ENCODE results near the gene ARID1B. TPM values are rescaled to one million over a fixed set of nuclear protein-coding genes. Genes with fewer than 3 reads are reported as not detected.

Gene ARID1B
- total and polyA plus RNA-seq, 2 of the 4 experiments (the other 2 are of a cell fraction), result 14.5 to 20.1 TPM

DNA sequence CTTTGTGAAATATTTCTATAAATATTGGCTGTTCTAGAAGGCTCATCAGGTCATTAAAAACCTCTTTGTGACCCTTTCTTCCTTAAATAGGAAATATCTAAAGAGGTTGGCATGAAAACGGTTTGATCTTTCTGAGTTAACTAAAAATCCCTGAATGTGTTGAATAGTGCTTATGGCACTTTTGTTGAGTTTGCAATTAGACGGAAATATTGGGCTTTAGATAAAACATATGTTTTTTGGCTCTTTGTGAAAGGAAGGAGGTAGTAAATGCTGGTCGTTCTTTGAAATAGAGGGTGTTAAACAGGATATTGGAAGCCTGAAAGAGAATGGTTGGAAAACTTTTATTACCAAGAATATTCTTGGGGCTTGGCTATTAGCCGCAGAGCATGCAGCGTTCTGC, 163.0 kb downstream of the ARID1B start:
- no TSS peak for BruUV-seq (replicated peaks)
- in situ Hi-C loops (cut with MboI; ENCODE audit: low sequenced_read_pairs), result no loop called here

More for the DNA sequence above, 163.0 kb downstream of the ARID1B start:
- no peak overlapping the region for H3K9ac ChIP-seq (ENCODE audit: low read depth, low read length)
- H3K79me1 ChIP-seq (ENCODE audit: low read depth in 1 of 2, low read length in 2 of 2), result peaks cover 42 to 54% of the 10 kb centered on the region in 2 experiments
- no peak overlapping the region for H3K4me2 ChIP-seq (ENCODE audit: low read depth, low read length)
- H2AK5ac ChIP-seq (ENCODE audit: low read depth, low read length), result no peak overlapping the region
- no peaks in the 10 kb centered on the region for H3K27me3 ChIP-seq (ENCODE audit: control insufficient read depth, insufficient read depth, low read length)
- no peak overlapping the region for H3K27ac ChIP-seq (ENCODE audit: insufficient read depth, low read length)
- no peak overlapping the region for H4K91ac ChIP-seq (ENCODE audit: insufficient read depth, low read depth, low read length)
- H2AK9ac ChIP-seq (replicated peaks; ENCODE audit: low read depth, low read length, poor library complexity), result no peak overlapping the region
- H3K23ac ChIP-seq (ENCODE audit: low read depth, low read length), result no peak overlapping the region
- H3K56ac ChIP-seq (ENCODE audit: extremely low read depth, insufficient read depth, low read length), result no peak overlapping the region
- DNase-seq (no peak), ATAC-seq (ENCODE audit: low read depth) (no peak)
- no peak overlapping the region for H2BK20ac ChIP-seq (ENCODE audit: low read depth, low read length)
- ChIA-PET CTCF (interaction anchor here (0.6 kb wide), 1 partner anchor 9 kb away, joined by 3 read pairs; no protein-coding TSS in a partner anchor), POLR2A (ENCODE audit: unreplicated experiment) (no interaction called here)
- no peak overlapping the region for H2BK120ac ChIP-seq (ENCODE audit: low read depth, low read length)
- intact Hi-C loops (cut with micrococcal nuclease) (loop anchor here (10.0 kb wide), 1 partner anchor 375 kb away; no protein-coding TSS in a partner anchor), dilution Hi-C loops (cut with HindIII; ENCODE audit: low sequenced_read_pairs, unreplicated experiment) (no loop called here)
- H4K20me1 ChIP-seq (ENCODE audit: insufficient read depth, low read length), result peaks cover 26% of the 10 kb centered on the region; the same call in 1 of the 2 replicates
- no peaks in the 10 kb centered on the region for H3K9me3 ChIP-seq (ENCODE audit: control insufficient read depth, insufficient read depth, low read length)
- TF ChIP-seq RFX5 (IDR thresholded peaks at IDR 0.05; ENCODE audit: low read depth, low read length) (no peak), FOS (IDR thresholded peaks at IDR 0.05; ENCODE audit: low read depth, low read length) (no peak), RCOR1 (IDR thresholded peaks at IDR 0.05; ENCODE audit: insufficient replicate concordance, low read length) (no peak), NFE2L2 (IDR thresholded peaks at IDR 0.05; ENCODE audit: low read depth, low read length) (no peak), CHD1 (IDR thresholded peaks at IDR 0.05; ENCODE audit: low read depth, low read length) (no peak), MAZ (IDR thresholded peaks at IDR 0.05; ENCODE audit: borderline replicate concordance, low read depth, low read length) (no peak), POLR2A (IDR thresholded peaks at IDR 0.05; ENCODE audit: low read depth, low read length) (no peak), MXI1 (IDR thresholded peaks at IDR 0.05; ENCODE audit: borderline replicate concordance, low read depth, low read length) (no peak), RAD21 (IDR thresholded peaks at IDR 0.05; ENCODE audit: low read length) (no peak), CEBPB (IDR thresholded peaks at IDR 0.05; ENCODE audit: low read depth, low read length) (no peak), SMC3 (IDR thresholded peaks at IDR 0.05; ENCODE audit: low read depth, low read length) (no peak), BHLHE40 (IDR thresholded peaks at IDR 0.05; ENCODE audit: low read depth, low read length) (no peak), MAFK (IDR thresholded peaks at IDR 0.05; ENCODE audit: low read depth, low read length) (no peak)
- TF ChIP-seq, protein P1, sequence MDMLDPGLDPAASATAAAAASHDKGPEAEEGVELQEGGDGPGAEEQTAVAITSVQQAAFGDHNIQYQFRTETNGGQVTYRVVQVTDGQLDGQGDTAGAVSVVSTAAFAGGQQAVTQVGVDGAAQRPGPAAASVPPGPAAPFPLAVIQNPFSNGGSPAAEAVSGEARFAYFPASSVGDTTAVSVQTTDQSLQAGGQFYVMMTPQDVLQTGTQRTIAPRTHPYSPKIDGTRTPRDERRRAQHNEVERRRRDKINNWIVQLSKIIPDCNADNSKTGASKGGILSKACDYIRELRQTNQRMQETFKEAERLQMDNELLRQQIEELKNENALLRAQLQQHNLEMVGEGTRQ (IDR thresholded peaks at IDR 0.05; ENCODE audit: low read depth, low read length), result no peak
- TF ChIP-seq, protein P2, sequence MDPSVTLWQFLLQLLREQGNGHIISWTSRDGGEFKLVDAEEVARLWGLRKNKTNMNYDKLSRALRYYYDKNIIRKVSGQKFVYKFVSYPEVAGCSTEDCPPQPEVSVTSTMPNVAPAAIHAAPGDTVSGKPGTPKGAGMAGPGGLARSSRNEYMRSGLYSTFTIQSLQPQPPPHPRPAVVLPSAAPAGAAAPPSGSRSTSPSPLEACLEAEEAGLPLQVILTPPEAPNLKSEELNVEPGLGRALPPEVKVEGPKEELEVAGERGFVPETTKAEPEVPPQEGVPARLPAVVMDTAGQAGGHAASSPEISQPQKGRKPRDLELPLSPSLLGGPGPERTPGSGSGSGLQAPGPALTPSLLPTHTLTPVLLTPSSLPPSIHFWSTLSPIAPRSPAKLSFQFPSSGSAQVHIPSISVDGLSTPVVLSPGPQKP (IDR thresholded peaks at IDR 0.05; ENCODE audit: borderline replicate concordance, low read depth, low read length), result no peak
- TF ChIP-seq, protein P3, sequence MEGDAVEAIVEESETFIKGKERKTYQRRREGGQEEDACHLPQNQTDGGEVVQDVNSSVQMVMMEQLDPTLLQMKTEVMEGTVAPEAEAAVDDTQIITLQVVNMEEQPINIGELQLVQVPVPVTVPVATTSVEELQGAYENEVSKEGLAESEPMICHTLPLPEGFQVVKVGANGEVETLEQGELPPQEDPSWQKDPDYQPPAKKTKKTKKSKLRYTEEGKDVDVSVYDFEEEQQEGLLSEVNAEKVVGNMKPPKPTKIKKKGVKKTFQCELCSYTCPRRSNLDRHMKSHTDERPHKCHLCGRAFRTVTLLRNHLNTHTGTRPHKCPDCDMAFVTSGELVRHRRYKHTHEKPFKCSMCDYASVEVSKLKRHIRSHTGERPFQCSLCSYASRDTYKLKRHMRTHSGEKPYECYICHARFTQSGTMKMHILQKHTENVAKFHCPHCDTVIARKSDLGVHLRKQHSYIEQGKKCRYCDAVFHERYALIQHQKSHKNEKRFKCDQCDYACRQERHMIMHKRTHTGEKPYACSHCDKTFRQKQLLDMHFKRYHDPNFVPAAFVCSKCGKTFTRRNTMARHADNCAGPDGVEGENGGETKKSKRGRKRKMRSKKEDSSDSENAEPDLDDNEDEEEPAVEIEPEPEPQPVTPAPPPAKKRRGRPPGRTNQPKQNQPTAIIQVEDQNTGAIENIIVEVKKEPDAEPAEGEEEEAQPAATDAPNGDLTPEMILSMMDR (conservative IDR thresholded peaks at IDR 0.05; ENCODE audit: low read depth, low read length), result no peak
- no peak overlapping the region for H3K14ac ChIP-seq (replicated peaks; ENCODE audit: low read depth, low read length)
- H4K8ac ChIP-seq (ENCODE audit: low read depth in 2 of 2, low read length in 2 of 2), result no peak overlapping the region
- no peak overlapping the region for H3K4ac ChIP-seq (ENCODE audit: low read depth, low read length)
- H3K4me3 ChIP-seq (ENCODE audit: insufficient read depth, low read depth, low read length), result no peak overlapping the region
- no peak overlapping the region for H3K18ac ChIP-seq (ENCODE audit: low read depth, low read length)
- H2BK5ac ChIP-seq (ENCODE audit: low read depth, low read length, poor library complexity, severe bottlenecking), result no peak overlapping the region
- peaks cover 3% of the 10 kb centered on the region for H3K4me1 ChIP-seq (ENCODE audit: control insufficient read depth, insufficient read depth, low read length)
- no peak overlapping the region for H4K5ac ChIP-seq (ENCODE audit: low read depth, low read length)
- WGBS, 2 experiments (ENCODE audit: extremely low coverage in 2 of 2, insufficient read length in 1 of 2), result 71% methylated on average over 1 of the region's 5 CpGs; no CpG with 5 or more reads in 1 of the 2 experiments
- no peaks in the 10 kb centered on the region for H3K36me3 ChIP-seq (ENCODE audit: control insufficient read depth, insufficient read depth, low read length)
- H2AFZ ChIP-seq (replicated peaks; ENCODE audit: low read length, poor library complexity), result no peak overlapping the region
- no peaks in the 10 kb centered on the region; the same call in 1 of the 2 replicates for H3K9me1 ChIP-seq (ENCODE audit: insufficient read depth, low read length)
- H2BK15ac ChIP-seq (ENCODE audit: low read depth, low read length), result no peak overlapping the region

All from IMR-90 (cell line).